Measurements from ENCODE around the gene NFIL3. TPM values are rescaled to one million over a fixed set of nuclear protein-coding genes. Genes with fewer than 3 reads are reported as not detected.

Gene NFIL3
- total and polyA plus RNA-seq, 2 of the 8 experiments (the other 6 are each of a cell fraction or from before 2014, with no cell fraction given) = 3.4 to 13.5 TPM

GRCh38 chr9:91465420-91465819, 41.8 kb upstream of the NFIL3 start:
- Histone ChIP-seq H3K27ac (ENCODE audit: low read depth, low read length) (no peak overlapping the region), H3K27me3 (replicated peaks in 1 of 4; ENCODE audit: control insufficient read depth in 3 of 4, extremely low read depth in 1 of 4, insufficient read depth in 3 of 4, low read length in 3 of 4) (no peaks in the 10 kb centered on the region), H3K4ac (replicated peaks; ENCODE audit: insufficient read length, low read depth, low read length) (no peak overlapping the region), H2BK12ac (ENCODE audit: low read depth, low read length) (no peak overlapping the region), H3K36me3 (ENCODE audit: control insufficient read depth in 2 of 4, insufficient read depth in 4 of 4, low read length in 3 of 4) (no peaks in the 10 kb centered on the region), H2AK5ac (ENCODE audit: low read depth, low read length) (no peak overlapping the region), H3K14ac (ENCODE audit: insufficient read length) (no peak overlapping the region), H2BK5ac (ENCODE audit: low read depth, low read length) (no peak overlapping the region), H3K4me3 (ENCODE audit: extremely low read depth in 1 of 4, insufficient read depth in 2 of 4, low read depth in 3 of 4, low read length in 4 of 4) (no peak overlapping the region), H3K23ac (ENCODE audit: insufficient read length) (no peak overlapping the region), H4K5ac (ENCODE audit: insufficient read length, low read depth, low read length) (no peak overlapping the region), H3K9me3 (ENCODE audit: insufficient read depth in 2 of 2, low read depth in 1 of 2, low read length in 1 of 2) (no peaks in the 10 kb centered on the region), H2BK120ac (replicated peaks; ENCODE audit: low read depth, low read length) (no peak overlapping the region), H2AFZ (ENCODE audit: low read length) (no peak overlapping the region), H4K8ac (ENCODE audit: extremely low read depth, insufficient read depth, low read length) (no peak overlapping the region), H4K91ac (replicated peaks; ENCODE audit: insufficient read length, low read length) (no peak overlapping the region), H3K79me2 (ENCODE audit: control insufficient read depth in 1 of 2, insufficient read depth in 2 of 2, low read length in 2 of 2) (no peaks in the 10 kb centered on the region), H3K18ac (ENCODE audit: extremely low read depth, low read length) (no peak overlapping the region), H3K4me2 (ENCODE audit: insufficient read depth in 1 of 2, low read depth in 2 of 2, low read length in 2 of 2) (no peak overlapping the region), H2BK15ac (ENCODE audit: low read length) (no peak overlapping the region), H3K56ac (replicated peaks; ENCODE audit: insufficient read length, low read depth, low read length) (no peak overlapping the region), H3K23me2 (ENCODE audit: low read depth, low read length) (no peaks in the 10 kb centered on the region), H3K4me1 (replicated peaks in 1 of 4; ENCODE audit: control insufficient read depth in 3 of 4, insufficient read depth in 4 of 4, low read length in 3 of 4) (no peaks in the 10 kb centered on the region), H2BK20ac (ENCODE audit: low read length) (no peak overlapping the region), H4K20me1 (replicated peaks in 1 of 2; ENCODE audit: control insufficient read depth in 1 of 2, insufficient read depth in 2 of 2, low read length in 2 of 2) (no peaks in the 10 kb centered on the region), H3K9ac (replicated peaks in 1 of 4; ENCODE audit: extremely low read depth in 1 of 4, low read depth in 3 of 4, low read length in 3 of 4) (no peak overlapping the region), H3K79me1 (ENCODE audit: low read depth, low read length) (no peaks in the 10 kb centered on the region)
- ChIA-PET POLR2A (ENCODE audit: partially characterized antibody) (no interaction called here), CTCF (ENCODE audit: partially characterized antibody) (no interaction called here)
- WGBS, 2 experiments (ENCODE audit: extremely low coverage in 1 of 2, insufficient coverage in 1 of 2, insufficient read length in 1 of 2, insufficient replicate concordance in 2 of 2, low coverage in 1 of 2, low lambda C conversion rate in 2 of 2, missing lambda C conversion rate in 1 of 2) = 97% methylated on average over 2 of the region's 2 CpGs; no CpG with 5 or more reads in 1 of the 2 experiments
- TF ChIP-seq TBP (IDR thresholded peaks at IDR 0.05; ENCODE audit: low read depth, low read length) (no peak), PHF8 (conservative IDR thresholded peaks at IDR 0.05; ENCODE audit: low read depth, low read length) (no peak), HDAC6 (IDR thresholded peaks at IDR 0.05; ENCODE audit: low read depth, low read length) (no peak), JUND (IDR thresholded peaks at IDR 0.05; ENCODE audit: low read length) (no peak), KDM5A (IDR thresholded peaks at IDR 0.05; ENCODE audit: low read length) (no peak), BRCA1 (IDR thresholded peaks at IDR 0.05; ENCODE audit: low read depth, low read length) (no peak), SIN3A (conservative IDR thresholded peaks at IDR 0.05 in 1 of 2, IDR thresholded peaks at IDR 0.05 in 1 of 2; ENCODE audit: low read depth in 1 of 2, low read length in 2 of 2) (no peak), SP1 (IDR thresholded peaks at IDR 0.05; ENCODE audit: low read depth, low read length) (no peak), SIRT6 (IDR thresholded peaks at IDR 0.05; ENCODE audit: low read length) (no peak), POLR2A (IDR thresholded peaks at IDR 0.05; ENCODE audit: control extremely low read depth in 1 of 2, low read depth in 2 of 2, low read length in 2 of 2) (no peak), NRF1 (IDR thresholded peaks at IDR 0.05; ENCODE audit: low read depth, low read length) (no peak), CHD1 (IDR thresholded peaks at IDR 0.05; ENCODE audit: low read depth, low read length) (no peak), TAF1 (IDR thresholded peaks at IDR 0.05; ENCODE audit: low read depth, low read length) (no peak), RFX5 (IDR thresholded peaks at IDR 0.05; ENCODE audit: borderline replicate concordance, low read depth, low read length) (no peak), CBX5 (IDR thresholded peaks at IDR 0.05; ENCODE audit: low read depth, low read length) (no peak)
- DNase-seq (ENCODE audit: low read depth in 1 of 2, low spot score in 2 of 2) = no peak
- no peak for FAIRE-seq

Measured in H1 (cell line).